Mononuclear cell (primary cell): ENCODE measurements around the gene ATF4. TPM values are rescaled to one million over a fixed set of nuclear protein-coding genes. Genes with fewer than 3 reads are reported as not detected.

Source experiments
- H3K27me3 ChIP-seq: 2 replicates; pipeline ENCODE4 v1.6.0; 2011; ENCODE audit warnings: low read length, control low read depth; ENCODE audit not compliant: insufficient read depth
- H3K4me1 ChIP-seq: 2 replicates; pipeline ENCODE4 v1.5.1; 2011; ENCODE audit warnings: mild to moderate bottlenecking, low read length, control low read depth; ENCODE audit not compliant: insufficient read depth
- H3K4me3 ChIP-seq: 2 replicates; pipeline ENCODE4 v1.5.1; 2011; ENCODE audit warnings: mild to moderate bottlenecking, low read length, moderate library complexity
- H3K9me3 ChIP-seq: 2 replicates; pipeline ENCODE4 v1.5.1; 2011; ENCODE audit warnings: low read depth, mild to moderate bottlenecking, control low read depth, low read length
- total RNA-seq: library from RNA; depleted of rRNA; stranded (reverse); fragments of >200 nt; gene quantifications from one replicate; pipeline ENCODE4 v1.2.3, GENCODE V29; 2012

Gene ATF4
- total RNA-seq, 1 donor, result 274 TPM

DNA sequence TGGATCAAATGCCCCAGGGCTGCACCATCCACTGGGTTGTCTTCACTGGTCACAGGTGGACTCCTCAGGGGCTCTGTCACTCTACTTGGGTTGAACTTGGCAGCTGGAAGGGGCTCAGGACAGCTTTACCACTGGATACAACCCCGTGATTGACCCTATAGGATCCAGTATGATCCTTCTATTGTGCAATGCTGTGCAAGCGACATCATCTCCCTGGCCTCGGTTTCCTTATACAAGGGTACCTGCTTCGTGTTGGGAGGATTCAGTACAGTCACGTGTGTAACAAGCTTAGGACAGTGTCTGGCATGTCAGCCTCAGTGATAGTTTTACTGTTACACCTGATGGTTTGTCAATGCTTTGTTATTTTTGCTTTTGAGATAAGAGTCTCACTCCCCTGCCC is 38.8 kb upstream of the ATF4 start:
- no peaks in the 10 kb centered on the region for H3K4me1 ChIP-seq
- no peaks in the 10 kb centered on the region for H3K9me3 ChIP-seq
- no peak overlapping the region for H3K4me3 ChIP-seq
- H3K27me3 ChIP-seq, result no peaks in the 10 kb centered on the region

DNA sequence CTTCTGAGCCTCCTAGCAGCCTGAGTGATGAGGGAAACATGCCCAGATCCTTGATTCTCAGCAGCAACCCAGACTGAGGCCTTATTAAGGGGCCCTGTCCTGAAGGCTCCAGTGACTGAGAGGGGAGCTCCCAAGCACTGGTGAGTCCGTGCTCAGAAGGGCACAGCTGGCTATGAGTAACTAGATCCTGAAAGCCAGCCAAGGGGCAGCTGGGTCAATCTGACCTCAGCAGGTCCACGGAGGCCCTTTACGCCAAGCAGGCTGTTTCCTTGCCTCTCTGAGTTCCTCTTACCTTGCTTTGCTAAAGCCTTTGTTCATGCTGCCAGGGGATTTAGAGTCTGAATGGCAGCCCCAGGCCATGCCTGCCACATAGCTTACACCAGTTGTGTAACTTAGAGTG is 37.6 kb upstream of the ATF4 start:
- Histone ChIP-seq H3K4me3 (no peak overlapping the region), H3K4me1 (no peaks in the 10 kb centered on the region), H3K9me3 (no peaks in the 10 kb centered on the region), H3K27me3 (no peaks in the 10 kb centered on the region)

DNA sequence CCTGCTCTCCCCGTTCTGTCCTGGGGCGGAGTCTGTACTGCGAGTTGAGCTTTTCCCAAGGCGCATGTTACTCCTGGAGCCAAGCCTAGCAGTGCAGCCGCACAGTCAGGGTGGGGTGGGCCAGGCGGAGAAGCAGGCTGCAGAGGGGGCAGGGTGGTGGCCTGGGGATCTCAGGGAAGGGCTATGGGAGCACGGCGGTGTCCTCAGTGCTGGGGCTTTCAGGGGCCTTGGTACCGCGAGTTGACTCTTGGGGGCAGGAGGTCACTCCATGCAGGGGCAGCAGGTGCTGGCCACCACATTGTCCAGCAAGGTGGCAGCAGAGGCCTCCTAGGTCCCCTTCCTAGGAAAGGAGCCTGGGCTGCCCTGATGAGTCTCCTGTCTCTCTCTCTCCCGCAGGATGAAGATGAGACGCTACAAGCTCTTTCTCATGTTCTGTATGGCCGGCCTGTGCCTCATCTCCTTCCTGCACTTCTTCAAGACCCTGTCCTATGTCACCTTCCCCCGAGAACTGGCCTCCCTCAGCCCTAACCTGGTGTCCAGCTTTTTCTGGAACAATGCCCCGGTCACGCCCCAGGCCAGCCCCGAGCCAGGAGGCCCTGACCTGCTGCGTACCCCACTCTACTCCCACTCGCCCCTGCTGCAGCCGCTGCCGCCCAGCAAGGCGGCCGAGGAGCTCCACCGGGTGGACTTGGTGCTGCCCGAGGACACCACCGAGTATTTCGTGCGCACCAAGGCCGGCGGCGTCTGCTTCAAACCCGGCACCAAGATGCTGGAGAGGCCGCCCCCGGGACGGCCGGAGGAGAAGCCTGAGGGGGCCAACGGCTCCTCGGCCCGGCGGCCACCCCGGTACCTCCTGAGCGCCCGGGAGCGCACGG is 33.2 kb upstream of the ATF4 start:
- Histone ChIP-seq H3K9me3 (no peaks in the 10 kb centered on the region), H3K4me3 (no peak overlapping the region), H3K4me1 (peaks cover 7% of the 10 kb centered on the region), H3K27me3 (no peaks in the 10 kb centered on the region)

DNA sequence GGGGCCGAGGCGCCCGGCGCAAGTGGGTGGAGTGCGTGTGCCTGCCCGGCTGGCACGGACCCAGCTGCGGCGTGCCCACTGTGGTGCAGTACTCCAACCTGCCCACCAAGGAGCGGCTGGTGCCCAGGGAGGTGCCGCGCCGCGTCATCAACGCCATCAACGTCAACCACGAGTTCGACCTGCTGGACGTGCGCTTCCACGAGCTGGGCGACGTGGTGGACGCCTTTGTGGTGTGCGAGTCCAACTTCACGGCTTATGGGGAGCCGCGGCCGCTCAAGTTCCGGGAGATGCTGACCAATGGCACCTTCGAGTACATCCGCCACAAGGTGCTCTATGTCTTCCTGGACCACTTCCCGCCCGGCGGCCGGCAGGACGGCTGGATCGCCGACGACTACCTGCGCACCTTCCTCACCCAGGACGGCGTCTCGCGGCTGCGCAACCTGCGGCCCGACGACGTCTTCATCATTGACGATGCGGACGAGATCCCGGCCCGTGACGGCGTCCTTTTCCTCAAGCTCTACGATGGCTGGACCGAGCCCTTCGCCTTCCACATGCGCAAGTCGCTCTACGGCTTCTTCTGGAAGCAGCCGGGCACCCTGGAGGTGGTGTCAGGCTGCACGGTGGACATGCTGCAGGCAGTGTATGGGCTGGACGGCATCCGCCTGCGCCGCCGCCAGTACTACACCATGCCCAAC is 32.4 kb upstream of the ATF4 start:
- Histone ChIP-seq H3K4me3 (no peak overlapping the region), H3K27me3 (no peaks in the 10 kb centered on the region), H3K9me3 (no peaks in the 10 kb centered on the region), H3K4me1 (peaks cover 7% of the 10 kb centered on the region)

DNA sequence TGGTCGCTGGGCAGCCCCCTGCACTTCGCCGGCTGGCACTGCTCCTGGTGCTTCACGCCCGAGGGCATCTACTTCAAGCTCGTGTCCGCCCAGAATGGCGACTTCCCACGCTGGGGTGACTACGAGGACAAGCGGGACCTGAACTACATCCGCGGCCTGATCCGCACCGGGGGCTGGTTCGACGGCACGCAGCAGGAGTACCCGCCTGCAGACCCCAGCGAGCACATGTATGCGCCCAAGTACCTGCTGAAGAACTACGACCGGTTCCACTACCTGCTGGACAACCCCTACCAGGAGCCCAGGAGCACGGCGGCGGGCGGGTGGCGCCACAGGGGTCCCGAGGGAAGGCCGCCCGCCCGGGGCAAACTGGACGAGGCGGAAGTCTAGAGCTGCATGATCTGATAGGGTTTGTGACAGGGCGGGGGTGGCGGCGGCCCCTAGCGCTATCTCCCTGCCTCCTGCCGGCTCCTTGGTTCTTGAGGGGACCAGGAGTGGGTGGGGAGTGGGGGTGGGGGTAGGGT is 31.7 kb upstream of the ATF4 start:
- Histone ChIP-seq H3K27me3 (no peaks in the 10 kb centered on the region), H3K4me3 (no peak overlapping the region), H3K9me3 (no peaks in the 10 kb centered on the region), H3K4me1 (peaks cover 8% of the 10 kb centered on the region)

DNA sequence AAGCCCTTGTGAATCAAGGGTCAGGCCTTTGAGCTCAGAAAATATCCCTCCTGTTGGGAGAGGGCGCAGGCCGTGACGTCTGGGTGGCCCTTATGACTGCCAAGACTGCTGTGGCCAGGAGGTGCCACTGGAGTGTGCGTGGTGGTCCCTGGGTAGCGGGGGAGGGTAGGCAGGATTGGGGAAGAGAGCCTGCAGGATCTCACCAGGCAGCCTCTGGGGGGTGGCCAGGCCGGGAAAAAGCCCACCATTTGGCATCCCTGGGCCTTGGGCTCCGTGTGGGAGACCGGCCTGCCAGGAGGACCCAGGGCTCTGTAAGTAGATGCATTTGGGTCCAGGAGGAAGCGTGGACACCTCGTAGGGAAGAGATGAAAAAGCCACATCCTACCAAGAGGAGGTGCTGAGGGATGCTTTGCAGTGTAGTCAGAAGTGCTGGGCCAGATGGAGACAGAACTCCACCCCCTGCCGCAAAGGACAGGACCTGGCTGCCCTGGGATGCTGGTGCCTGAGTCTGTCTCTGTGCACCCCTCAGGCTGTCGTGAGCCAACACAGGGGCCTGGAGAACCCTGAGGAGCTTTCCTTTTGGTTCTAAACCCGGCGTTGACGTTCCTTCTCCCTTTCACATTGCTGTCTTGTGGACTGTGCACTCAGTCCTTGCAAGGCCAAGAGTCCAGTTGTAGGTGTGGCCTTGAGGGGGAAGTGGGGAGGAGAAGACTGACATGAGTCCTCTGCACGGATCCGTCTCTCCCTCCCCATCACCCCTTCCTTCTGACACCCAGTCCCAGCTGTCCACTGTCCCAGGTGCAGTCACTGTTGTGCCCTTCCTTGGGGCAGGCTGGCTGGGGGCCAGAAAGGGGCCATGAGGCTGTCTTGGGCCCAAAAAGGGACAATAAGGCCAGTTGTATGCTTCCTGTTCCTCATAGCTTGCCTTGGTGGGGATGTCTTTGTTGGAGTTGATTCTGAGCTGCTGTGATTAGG is 31.0 kb upstream of the ATF4 start:
- H3K4me1 ChIP-seq, result peaks cover 16% of the 10 kb centered on the region
- no peaks in the 10 kb centered on the region for H3K9me3 ChIP-seq
- H3K4me3 ChIP-seq, result no peak overlapping the region
- H3K27me3 ChIP-seq, result no peaks in the 10 kb centered on the region

DNA sequence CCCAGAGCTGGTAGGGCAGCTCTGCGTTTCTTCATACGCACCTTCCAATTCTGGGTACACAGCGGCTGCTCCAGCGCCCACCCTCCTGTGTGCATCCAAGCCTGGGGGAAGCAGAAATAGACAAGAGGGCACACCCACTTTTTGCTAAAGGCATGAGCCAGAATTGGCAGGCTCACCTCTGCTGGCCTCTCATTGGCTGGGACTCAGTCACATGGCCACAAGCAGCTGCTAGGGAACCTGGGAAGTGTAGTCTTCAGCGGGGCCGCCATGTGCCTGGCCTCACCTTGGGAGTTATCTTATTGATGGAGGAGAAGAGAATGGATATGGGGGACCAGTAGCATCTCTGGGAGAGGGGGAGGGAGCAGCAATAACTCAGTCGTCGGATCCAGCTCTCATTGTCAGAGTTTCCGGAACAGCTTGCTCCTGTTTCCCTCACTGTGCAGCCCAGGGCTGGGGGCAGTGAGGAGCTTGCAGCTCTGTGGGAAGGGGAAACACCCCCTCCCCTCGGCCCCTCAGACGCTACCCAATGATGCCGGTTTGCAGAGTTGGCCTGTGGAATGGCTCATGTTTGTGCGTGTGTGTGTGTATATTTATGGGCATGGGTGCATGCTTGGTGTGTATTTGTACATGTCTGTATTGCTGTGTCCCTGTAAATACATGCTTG is 30.1 kb upstream of the ATF4 start:
- Histone ChIP-seq H3K27me3 (no peaks in the 10 kb centered on the region), H3K4me1 (peaks cover 21% of the 10 kb centered on the region), H3K9me3 (no peaks in the 10 kb centered on the region), H3K4me3 (no peak overlapping the region)

DNA sequence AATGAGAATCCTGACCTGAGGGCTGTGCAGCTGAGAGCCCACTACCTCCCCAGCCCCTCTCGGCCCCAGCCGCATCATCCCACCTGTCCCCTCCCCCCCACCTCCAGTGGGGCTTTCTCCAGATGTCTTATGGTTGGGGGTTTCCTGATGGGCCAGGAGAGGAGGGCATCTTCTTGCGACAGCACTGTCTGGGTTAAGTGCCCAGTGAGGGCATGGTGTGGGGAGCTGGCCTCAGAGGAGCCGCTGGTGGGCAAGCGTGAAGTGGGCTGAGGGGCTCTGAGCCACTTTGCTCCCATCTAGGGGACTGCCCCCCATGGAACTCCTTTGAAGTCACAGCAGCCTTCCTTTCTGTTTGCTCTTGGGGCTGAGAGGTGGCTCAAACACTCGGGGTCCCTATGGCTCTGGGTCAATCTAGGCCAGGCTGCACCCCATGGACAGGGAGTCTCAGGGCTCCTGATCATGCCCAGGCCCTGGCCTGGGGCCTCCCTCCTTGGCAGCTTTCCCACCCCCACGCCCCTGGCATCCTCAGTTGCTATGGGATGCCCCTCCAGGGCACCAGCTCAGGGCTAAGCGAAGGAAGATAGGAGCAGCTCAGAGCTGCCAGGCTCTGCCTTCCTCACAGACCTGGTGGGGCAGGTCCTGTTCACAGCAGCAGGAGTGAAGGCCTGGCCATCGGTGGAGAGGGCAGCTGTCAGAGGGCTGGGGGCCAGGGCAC is 29.2 kb upstream of the ATF4 start:
- H3K4me1 ChIP-seq, result peaks cover 22% of the 10 kb centered on the region
- H3K27me3 ChIP-seq, result no peaks in the 10 kb centered on the region
- no peaks in the 10 kb centered on the region for H3K9me3 ChIP-seq
- H3K4me3 ChIP-seq, result no peak overlapping the region

DNA sequence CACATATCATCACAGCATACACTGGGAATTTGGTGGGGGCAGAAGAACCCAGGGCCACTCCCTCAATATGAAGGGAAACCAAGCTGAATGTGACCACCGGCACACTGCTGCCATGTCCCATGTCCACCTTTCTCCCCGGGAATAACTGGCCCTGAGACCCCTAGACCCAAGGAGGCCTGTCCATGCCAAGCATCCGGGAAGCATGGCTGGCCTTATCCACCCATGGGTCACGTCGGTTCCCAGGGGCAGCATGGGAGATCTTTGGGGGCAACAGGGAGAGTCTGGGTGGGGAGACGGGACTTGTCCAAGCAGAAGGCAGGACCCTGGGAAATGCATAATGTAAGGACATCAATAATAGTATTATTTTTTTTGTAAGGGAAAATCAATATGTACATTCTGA is 28.7 kb upstream of the ATF4 start:
- Histone ChIP-seq H3K4me1 (peaks cover 24% of the 10 kb centered on the region), H3K4me3 (no peak overlapping the region), H3K27me3 (no peaks in the 10 kb centered on the region), H3K9me3 (no peaks in the 10 kb centered on the region)

DNA sequence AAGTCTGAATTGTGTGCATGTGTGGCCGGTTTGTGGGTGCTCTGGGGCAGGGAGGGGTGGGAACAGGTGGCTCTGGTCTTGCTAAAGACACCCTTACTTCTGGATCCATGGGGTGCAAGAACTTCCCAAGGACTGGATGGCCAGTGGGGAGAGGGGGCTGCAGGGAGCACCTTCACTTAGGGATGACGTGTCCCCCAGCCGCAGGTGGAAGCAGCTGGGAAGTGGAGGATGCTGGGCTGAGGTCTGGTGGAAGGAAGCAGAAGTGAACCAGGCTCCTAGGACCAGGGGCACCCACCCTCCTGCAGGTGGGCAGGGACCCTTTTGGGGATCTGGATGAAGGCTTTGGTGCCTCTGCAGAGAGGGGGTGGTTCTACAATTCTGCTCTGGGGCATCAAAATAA is 28.2 kb upstream of the ATF4 start:
- no peaks in the 10 kb centered on the region for H3K27me3 ChIP-seq
- H3K9me3 ChIP-seq, result no peaks in the 10 kb centered on the region
- peaks cover 24% of the 10 kb centered on the region for H3K4me1 ChIP-seq
- no peak overlapping the region for H3K4me3 ChIP-seq

DNA sequence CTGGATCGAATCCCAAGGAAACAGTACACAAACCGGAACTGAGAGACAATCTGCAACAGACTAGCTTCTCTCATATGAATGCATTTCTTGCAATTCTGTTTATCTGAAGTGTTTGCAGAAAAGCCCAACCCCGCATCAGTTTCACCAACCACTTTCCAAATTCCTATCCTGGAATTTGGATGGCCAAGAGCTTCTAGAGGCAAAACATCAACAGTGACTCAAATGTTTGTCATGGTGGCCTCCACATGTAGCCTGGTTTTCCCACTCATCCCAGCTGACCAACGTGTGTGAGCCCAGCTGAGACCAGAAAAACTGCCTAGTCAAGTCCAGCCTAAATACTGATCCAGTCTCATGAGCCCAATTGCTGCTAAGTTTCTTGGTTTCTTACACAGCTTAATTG is 26.6 kb upstream of the ATF4 start:
- Histone ChIP-seq H3K27me3 (no peaks in the 10 kb centered on the region), H3K4me1 (peaks cover 24% of the 10 kb centered on the region), H3K9me3 (no peaks in the 10 kb centered on the region), H3K4me3 (no peak overlapping the region)

DNA sequence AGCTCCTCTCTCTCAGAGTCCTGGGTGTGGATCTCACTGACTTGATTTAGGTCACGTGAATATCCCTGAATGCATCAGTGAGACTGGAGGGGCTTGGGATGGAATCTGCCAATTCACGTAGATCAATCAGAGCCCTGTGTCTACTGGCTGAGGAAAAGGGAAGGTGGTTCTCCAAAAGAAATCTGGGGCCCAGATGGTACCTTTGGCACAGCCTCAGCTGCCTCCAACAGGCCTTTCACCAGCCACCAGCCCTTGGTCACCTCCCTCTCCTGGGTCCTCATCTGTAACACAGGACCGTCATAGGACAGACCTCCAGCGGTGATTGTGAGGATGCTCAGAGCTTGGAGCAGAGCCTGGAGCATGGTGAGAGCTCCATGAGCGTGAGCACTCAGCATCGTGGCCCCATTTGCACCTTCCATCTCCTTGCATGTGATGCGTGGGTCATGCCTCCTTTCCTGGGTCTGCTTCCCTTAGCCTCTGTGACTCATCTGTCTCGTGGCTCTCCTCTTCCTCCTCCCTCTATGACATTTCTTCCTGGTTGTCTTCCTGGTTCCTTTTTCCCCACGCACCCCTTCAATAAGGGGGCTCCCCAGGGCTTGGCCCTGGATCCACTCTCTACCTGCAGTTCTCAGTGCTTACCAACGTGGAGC is 25.8 kb upstream of the ATF4 start:
- Histone ChIP-seq H3K4me1 (peaks cover 22% of the 10 kb centered on the region), H3K4me3 (no peak overlapping the region), H3K27me3 (no peaks in the 10 kb centered on the region), H3K9me3 (no peaks in the 10 kb centered on the region)

DNA sequence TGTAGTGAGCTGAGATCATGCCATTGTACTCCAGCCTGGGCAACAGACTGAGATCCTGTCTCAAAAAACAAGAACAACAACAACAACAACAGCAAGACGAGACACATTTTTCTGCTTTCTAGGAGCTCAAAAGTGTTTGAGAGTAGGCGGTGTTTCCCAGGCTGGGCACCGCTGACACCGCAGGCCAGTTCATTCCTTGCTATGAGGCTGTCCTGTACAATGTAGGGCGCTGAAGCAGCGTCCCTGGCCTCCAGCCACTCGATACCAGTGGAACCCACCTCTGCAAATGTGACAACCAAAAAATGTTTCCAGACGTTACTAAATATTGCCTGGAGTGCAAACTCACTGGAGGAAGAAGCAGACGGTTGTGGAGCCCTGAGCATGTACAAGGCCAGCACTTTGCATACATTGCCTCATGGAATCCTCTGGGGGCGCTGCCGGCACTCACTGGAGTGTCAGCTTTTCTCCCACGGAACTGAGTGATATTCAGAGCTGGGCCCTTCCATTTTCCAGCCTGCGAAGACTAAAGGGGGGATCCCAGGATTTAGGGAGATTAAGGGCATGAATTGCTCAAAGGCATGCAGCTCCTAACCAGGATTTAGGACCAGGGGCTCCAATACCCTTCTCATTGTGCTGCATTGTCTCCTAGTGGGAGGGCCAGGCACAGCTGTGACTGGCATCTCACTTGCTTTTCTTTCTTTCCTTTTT is 24.1 kb upstream of the ATF4 start:
- no peaks in the 10 kb centered on the region for H3K27me3 ChIP-seq
- H3K4me3 ChIP-seq, result no peak overlapping the region
- H3K9me3 ChIP-seq, result no peaks in the 10 kb centered on the region
- peaks cover 17% of the 10 kb centered on the region for H3K4me1 ChIP-seq
